Retinal pigment epithelial cell (primary cell): ENCODE data around the gene GFM2.

ENCODE experiments used
- DNase-seq: peaks from one replicate; pipeline ENCODE4 v3.0.0-alpha.2; 2010; ENCODE audit warnings: low read depth
- H3K4me3 ChIP-seq: 2 replicates; pipeline ENCODE4 v1.5.1; 2011; ENCODE audit warnings: mild to moderate bottlenecking, low read length, control low read depth, moderate library complexity
- CTCF ChIP-seq: conservative IDR thresholded peaks from 2 replicates; pipeline ENCODE4 v1.5.1; 2011; ENCODE audit warnings: low read depth, low read length, control low read depth, inconsistent platforms

GFM2 gene

GRCh38 chr5:74787424-74787823 is 20.5 kb upstream of the GFM2 start:
- no peak for TF ChIP-seq CTCF
- DNase-seq = no peak
- H3K4me3 ChIP-seq = no peak overlapping the region

GRCh38 chr5:74786851-74787250 is 19.9 kb upstream of the GFM2 start:
- DNase-seq = no peak
- H3K4me3 ChIP-seq = no peak overlapping the region
- TF ChIP-seq CTCF = no peak

- H3K4me3 ChIP-seq = no peak overlapping the region
- no peak for DNase-seq
- TF ChIP-seq CTCF = no peak
Observed at GRCh38 chr5:74778609-74779008, 11.7 kb upstream of the GFM2 start.

GRCh38 chr5:74772359-74772758 is 5.4 kb upstream of the GFM2 start:
- DNase-seq = no peak
- H3K4me3 ChIP-seq = no peak overlapping the region
- no peak for TF ChIP-seq CTCF

- DNase-seq = no peak
- peak overlapping the region; percentile 99 for H3K4me3 ChIP-seq
- no peak for TF ChIP-seq CTCF
Observed at GRCh38 chr5:74767579-74767913, 629 bp upstream of the GFM2 start.

GRCh38 chr5:74766418-74766848 is 484 bp downstream of the GFM2 start:
- TF ChIP-seq CTCF = peak; percentile 51
- peak overlapping the region; percentile 99 for H3K4me3 ChIP-seq
- DNase-seq = peak; percentile 36

- no peak for TF ChIP-seq CTCF
- H3K4me3 ChIP-seq = peak overlapping the region; percentile 99
- DNase-seq = no peak
Observed at GRCh38 chr5:74765929-74766328, 988 bp downstream of the GFM2 start.
